Suprapubic skin (tissue), 4 donors: ENCODE data around the gene EFCAB6. TPM values are rescaled to one million over a fixed set of nuclear protein-coding genes. Genes with fewer than 3 reads are reported as not detected.

Experiments
- DNase-seq, 2 donors: peaks; one replicate each; pipeline ENCODE4 v3.0.0-alpha.2; 2019; ENCODE audit warnings: low spot score in 2 of 2
- H3K27ac ChIP-seq: fragments of 200-600 bp; sonication (generic); one replicate; pipeline ENCODE4 v1.5.1; 2019
- H3K27me3 ChIP-seq: fragments of 200-600 bp; sonication (generic); one replicate; pipeline ENCODE4 v1.5.1; 2019
- H3K36me3 ChIP-seq: fragments of 200-600 bp; sonication (generic); one replicate; pipeline ENCODE4 v1.5.1; 2019
- H3K4me1 ChIP-seq: fragments of 200-600 bp; sonication (generic); one replicate; pipeline ENCODE4 v1.5.1; 2019
- H3K4me3 ChIP-seq: fragments of 200-600 bp; sonication (generic); one replicate; pipeline ENCODE4 v1.5.1; 2019; ENCODE audit warnings: mild to moderate bottlenecking
- H3K9me3 ChIP-seq: fragments of 200-600 bp; sonication (generic); one replicate; pipeline ENCODE4 v1.5.1; 2019
- CTCF ChIP-seq, 2 donors: fragments of 200-600 bp in 1 of 2; fragments of 450-650 bp in 1 of 2; sonication (generic) in 1 of 2; IDR thresholded peaks; one replicate each; pipeline ENCODE4 v1.5.1; 2016 to 2019; ENCODE audit warnings: antibody characterized with exemption in 2 of 2, mild to moderate bottlenecking in 1 of 2, moderate library complexity in 1 of 2
- EP300 ChIP-seq: sonication (generic); formaldehyde crosslinking; IDR thresholded peaks from one replicate; pipeline ENCODE4 v1.6.1; 2017; ENCODE audit warnings: antibody characterized with exemption
- POLR2A ChIP-seq, 2 donors: fragments of 450-650 bp; IDR thresholded peaks; one replicate each; pipeline ENCODE4 v1.6.1; 2017; ENCODE audit warnings: antibody characterized with exemption in 2 of 2, mild to moderate bottlenecking in 2 of 2, moderate library complexity in 2 of 2
- POLR2AphosphoS5 ChIP-seq, 3 donors: sonication (generic); formaldehyde crosslinking; IDR thresholded peaks; one replicate each; pipeline ENCODE4 v1.6.1; 2017; ENCODE audit warnings: antibody characterized with exemption in 3 of 3
- WGBS: methylation state at CpG from one replicate; pipeline ENCODE4 v1.1.5; 2018; 5-methylcytosine and 5-hydroxymethylcytosine counted together
- total RNA-seq, 4 donors: library from RNA; depleted of rRNA; stranded (reverse); fragments of >200 nt; gene quantifications; one replicate each; pipeline ENCODE4 v1.1.0, GENCODE V29; 2016

Gene EFCAB6
- total RNA-seq, 4 donors from 2014 or later: 1.9 to 4.9 (median 2.9) TPM

DNA sequence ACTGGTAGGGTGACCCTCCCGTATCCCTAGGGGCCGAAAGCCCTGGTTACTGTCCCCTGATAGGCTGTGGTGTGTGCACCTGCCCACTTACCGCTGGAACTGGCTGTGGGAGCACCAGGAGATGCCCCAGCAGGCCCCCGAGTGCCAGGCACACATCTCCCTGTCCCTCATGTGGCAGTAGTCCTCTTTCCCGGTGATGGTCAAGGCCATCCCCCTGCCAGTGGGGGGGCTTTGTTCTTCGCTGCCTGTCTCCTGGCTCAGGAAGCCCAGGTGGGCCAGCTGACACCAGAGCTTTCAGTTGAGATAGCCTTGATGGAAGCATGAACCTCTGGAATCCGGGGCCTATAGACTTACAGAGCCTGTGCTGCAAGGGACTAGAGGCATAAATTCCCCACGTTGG, 299.8 kb downstream of the EFCAB6 start:
- no peak overlapping the region for H3K4me3 ChIP-seq
- no peak for DNase-seq
- H3K9me3 ChIP-seq: no peaks in the 10 kb centered on the region
- H3K4me1 ChIP-seq: no peaks in the 10 kb centered on the region
- 89% methylated on average over 5 of the region's 8 CpGs for WGBS
- no peaks in the 10 kb centered on the region for H3K36me3 ChIP-seq
- H3K27ac ChIP-seq: no peak overlapping the region
- H3K27me3 ChIP-seq: peaks cover 6% of the 10 kb centered on the region
- TF ChIP-seq POLR2A (IDR thresholded peaks at IDR 0.05) (no peak), EP300 (no peak), CTCF (IDR thresholded peaks at IDR 0.05) (no peak), POLR2AphosphoS5 (IDR thresholded peaks at IDR 0.05) (no peak)

DNA sequence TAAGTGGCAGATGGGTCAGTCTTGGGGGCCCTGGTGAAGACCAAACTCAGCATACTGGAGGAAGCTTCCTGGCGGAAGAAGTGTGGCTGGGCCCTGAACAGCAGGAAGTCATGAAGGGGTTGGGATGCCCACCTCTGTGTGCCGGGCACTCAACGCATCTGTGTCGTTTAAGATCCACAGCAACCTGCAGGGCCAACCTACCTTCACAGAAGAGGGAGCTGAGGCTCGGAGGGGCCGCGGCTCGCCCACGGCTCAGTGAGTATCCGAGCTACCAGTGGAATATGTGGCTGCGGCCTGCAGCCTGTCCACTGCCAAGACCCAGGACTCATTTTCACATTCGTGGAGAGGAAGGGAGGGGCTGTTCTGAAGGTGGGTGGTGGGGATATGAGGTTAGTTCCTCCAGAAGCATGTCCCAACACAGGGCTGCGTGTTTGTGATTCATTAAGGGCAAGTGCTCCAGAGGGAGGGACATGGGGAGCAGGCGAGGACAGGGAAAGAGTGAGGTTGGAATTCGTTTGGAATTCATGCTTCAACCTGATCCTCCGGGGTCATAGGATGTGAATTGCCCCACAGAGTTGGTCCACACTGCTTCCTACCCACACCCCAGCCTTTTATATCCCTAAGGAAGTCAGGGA, 300.7 kb downstream of the EFCAB6 start:
- no peaks in the 10 kb centered on the region for H3K36me3 ChIP-seq
- no peaks in the 10 kb centered on the region for H3K4me1 ChIP-seq
- H3K27ac ChIP-seq: no peak overlapping the region
- no peak for DNase-seq
- H3K9me3 ChIP-seq: no peaks in the 10 kb centered on the region
- WGBS: 64% methylated on average over 16 of the region's 16 CpGs
- no peak for TF ChIP-seq POLR2AphosphoS5 (IDR thresholded peaks at IDR 0.05)
- TF ChIP-seq EP300: no peak
- TF ChIP-seq POLR2A (IDR thresholded peaks at IDR 0.05): no peak
- no peak for TF ChIP-seq CTCF (IDR thresholded peaks at IDR 0.05)
- H3K4me3 ChIP-seq: no peak overlapping the region
- H3K27me3 ChIP-seq: peaks cover 6% of the 10 kb centered on the region

DNA sequence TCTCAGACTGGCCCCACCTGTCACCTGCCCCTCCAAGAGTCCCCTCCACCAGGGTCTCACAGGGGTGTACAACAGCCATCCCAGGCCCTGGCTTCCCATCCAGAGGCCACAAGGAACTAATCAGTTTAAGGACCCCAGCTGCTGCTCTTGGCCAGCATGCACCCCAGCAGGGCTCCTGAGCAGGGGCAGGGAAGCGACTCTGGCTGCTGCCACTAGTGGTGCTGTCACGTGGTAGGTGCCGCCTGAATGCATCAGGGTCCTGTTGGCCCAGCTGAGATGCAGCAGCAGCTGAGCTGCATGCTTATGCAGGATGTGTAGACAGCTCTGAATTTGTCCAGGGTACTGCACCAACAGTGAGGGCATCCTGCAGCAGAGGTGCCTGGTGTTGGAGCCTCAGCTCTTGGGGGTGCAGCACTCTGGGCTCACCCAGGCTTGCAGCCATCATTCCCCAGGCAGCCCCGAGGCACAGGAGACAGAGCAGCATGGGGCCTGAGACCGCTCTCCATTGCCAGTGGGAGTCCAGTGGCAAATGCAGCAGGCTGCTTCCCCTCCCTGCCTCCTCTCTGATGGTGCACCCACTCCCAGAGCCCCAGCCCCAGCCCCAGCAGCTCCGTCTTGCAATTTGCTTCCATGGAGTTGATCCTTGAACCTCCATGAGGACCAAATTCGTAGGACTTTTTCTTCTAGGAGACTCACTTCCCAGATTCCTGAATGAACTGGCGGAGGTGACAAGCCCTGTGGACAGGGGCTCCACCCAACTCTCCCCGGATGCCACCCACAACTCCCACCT, 301.6 kb downstream of the EFCAB6 start:
- H3K4me3 ChIP-seq: no peak overlapping the region
- DNase-seq: no peak
- no peaks in the 10 kb centered on the region for H3K4me1 ChIP-seq
- no peaks in the 10 kb centered on the region for H3K9me3 ChIP-seq
- H3K36me3 ChIP-seq: no peaks in the 10 kb centered on the region
- 81% methylated on average over 6 of the region's 9 CpGs for WGBS
- H3K27ac ChIP-seq: no peak overlapping the region
- TF ChIP-seq CTCF (IDR thresholded peaks at IDR 0.05): no peak
- no peak for TF ChIP-seq POLR2AphosphoS5 (IDR thresholded peaks at IDR 0.05)
- TF ChIP-seq POLR2A (IDR thresholded peaks at IDR 0.05): no peak
- no peak for TF ChIP-seq EP300
- H3K27me3 ChIP-seq: peaks cover 4% of the 10 kb centered on the region

DNA sequence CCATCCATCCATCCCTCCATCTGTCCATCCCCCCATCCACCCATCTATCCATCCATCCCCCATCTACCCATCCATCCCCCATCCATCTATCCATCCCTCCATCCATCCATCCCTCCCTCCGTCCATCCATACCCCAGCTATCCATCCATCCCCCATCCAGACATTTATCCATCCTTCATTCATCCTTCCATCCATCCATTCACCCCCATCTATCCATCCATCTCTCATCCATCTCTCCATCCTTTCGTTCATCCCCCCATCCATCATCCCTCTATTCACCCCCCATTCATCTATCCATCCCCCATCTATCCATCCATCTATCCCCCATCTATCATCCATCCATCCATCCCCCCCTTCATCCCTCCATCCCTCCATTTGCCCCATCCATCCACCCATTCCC, 302.8 kb downstream of the EFCAB6 start:
- Histone ChIP-seq H3K4me3 (no peak overlapping the region), H3K27ac (no peak overlapping the region), H3K4me1 (no peaks in the 10 kb centered on the region), H3K36me3 (no peaks in the 10 kb centered on the region), H3K27me3 (no peaks in the 10 kb centered on the region), H3K9me3 (no peaks in the 10 kb centered on the region)
- TF ChIP-seq EP300 (no peak), CTCF (IDR thresholded peaks at IDR 0.05) (no peak), POLR2AphosphoS5 (IDR thresholded peaks at IDR 0.05) (no peak), POLR2A (IDR thresholded peaks at IDR 0.05) (no peak)
- WGBS: 88% methylated on average over 2 of the region's 2 CpGs
- no peak for DNase-seq

DNA sequence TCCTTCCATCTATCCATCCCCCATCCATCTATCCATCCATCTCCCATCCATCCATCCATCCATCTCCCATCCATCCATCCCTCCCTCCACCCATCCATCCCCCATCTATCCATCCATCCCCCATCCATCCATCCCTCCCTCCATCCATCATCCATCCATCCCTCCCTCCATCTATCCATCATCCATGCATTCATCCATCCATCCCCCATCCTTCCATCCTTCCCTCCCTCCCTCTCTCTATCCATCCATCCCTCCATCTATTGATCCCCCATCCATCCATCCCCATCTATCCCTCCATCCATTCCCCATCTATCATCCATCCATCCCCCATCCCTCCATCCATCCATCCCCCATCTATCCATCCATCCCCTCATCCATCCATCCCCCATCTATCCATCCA, 303.6 kb downstream of the EFCAB6 start:
- DNase-seq: no peak
- Histone ChIP-seq H3K36me3 (no peaks in the 10 kb centered on the region), H3K27ac (no peak overlapping the region), H3K27me3 (no peaks in the 10 kb centered on the region), H3K9me3 (no peaks in the 10 kb centered on the region), H3K4me1 (no peaks in the 10 kb centered on the region), H3K4me3 (no peak overlapping the region)
- no peak for TF ChIP-seq EP300
- no peak for TF ChIP-seq POLR2AphosphoS5 (IDR thresholded peaks at IDR 0.05)
- no peak for TF ChIP-seq CTCF (IDR thresholded peaks at IDR 0.05)
- no peak for TF ChIP-seq POLR2A (IDR thresholded peaks at IDR 0.05)
